Psoas muscle (tissue), 8 donors: Measurements from ENCODE around the gene KLHL1. TPM values are rescaled to one million over a fixed set of nuclear protein-coding genes. Genes with fewer than 3 reads are reported as not detected.

Source experiments
- ATAC-seq, 4 donors: fragments of 200-7000 bp; cut with Tn5 transposase; one replicate each; pipeline ENCODE4 v1.9.1; 2020; ENCODE audit warnings: moderate library complexity in 3 of 4, mild to moderate bottlenecking in 2 of 4
- DNase-seq, 2 donors: peaks; one replicate each; pipeline ENCODE4 v3.0.0-alpha.2; 2020
- H3K27ac ChIP-seq: fragments of 200-600 bp; one replicate; pipeline ENCODE4 v1.8.0; 2022
- H3K27me3 ChIP-seq, 3 donors: fragments of 200-600 bp in 1 of 3; one replicate each; pipeline versions ENCODE4 v1.6.1 to v1.8.0; 2013 to 2022; ENCODE audit warnings: low read length in 2 of 3, mild to moderate bottlenecking in 2 of 3, moderate library complexity in 1 of 3; ENCODE audit not compliant: insufficient read depth in 3 of 3
- H3K36me3 ChIP-seq, 2 donors: fragments of 200-600 bp in 1 of 2; one replicate each; pipeline versions ENCODE4 v1.6.1 to v1.8.0; 2013 to 2022; ENCODE audit warnings: low read depth in 1 of 2, mild to moderate bottlenecking in 1 of 2, moderate library complexity in 1 of 2; ENCODE audit not compliant: insufficient read depth in 1 of 2
- H3K4me1 ChIP-seq: fragments of 200-600 bp; one replicate; pipeline ENCODE4 v1.8.0; 2022
- H3K4me3 ChIP-seq: fragments of 200-600 bp; one replicate; pipeline ENCODE4 v1.8.0; 2022; ENCODE audit warnings: mild to moderate bottlenecking
- H3K9me3 ChIP-seq: fragments of 200-600 bp; one replicate; pipeline ENCODE4 v1.8.0; 2022
- WGBS, 3 donors: extraction: QIAGEN DNeasy Blood & Tissue Kit; methylation state at CpG; one replicate each; pipeline versions ENCODE4 v1.1.6 to v1.1.7; 2013; 5-methylcytosine and 5-hydroxymethylcytosine counted together
- intact Hi-C, 2 donors: fragments of 100-400 bp; cut with DNase I; formaldehyde crosslinking; loops; one replicate each; pipeline versions ENCODE4 v1.11.0 to v1.14.2; 2022
- polyA plus RNA-seq, 3 donors: library from polyadenylated mRNA; stranded (reverse); fragments of 200-250 nt; gene quantifications; one replicate each; pipeline ENCODE4 v1.2.3, GENCODE V29; 2013
- total RNA-seq, 4 donors: library from RNA; stranded (reverse); fragmentation: NEBNext Ultra II Directional in 2 of 4; extraction: Animal tissue kit (Norgen Biotek cat#: 25700) in 2 of 4; gene quantifications; one replicate each; pipeline versions ENCODE4 v1.2.1 to v1.2.4, GENCODE V29; 2021 to 2023
- TF ChIP-seq, protein P1 (sequence below): fragments of 200-600 bp; IDR thresholded peaks from one replicate; pipeline ENCODE4 v1.8.0; 2022; ENCODE audit warnings: antibody characterized with exemption
- donor health status: healthy with polysubstance abuse.
- donor health status: DM: no; HTN: no; CAD: no; lungs with moderate emphysema.
- donor health status: Bipolar disorder and iron deficiency.
- donor health status: healthy.
- donor health status: DM: yes; HTN: yes; CAD: no.
- donor health status: DM: no; HTN: no; CAD: no.
- donor health status: DM: no; HTN: no; CAD: no.
- donor health status: DM: yes; HTN: yes; CAD: no.

Gene KLHL1
- total and polyA plus RNA-seq, 7 donors: not detected

DNA sequence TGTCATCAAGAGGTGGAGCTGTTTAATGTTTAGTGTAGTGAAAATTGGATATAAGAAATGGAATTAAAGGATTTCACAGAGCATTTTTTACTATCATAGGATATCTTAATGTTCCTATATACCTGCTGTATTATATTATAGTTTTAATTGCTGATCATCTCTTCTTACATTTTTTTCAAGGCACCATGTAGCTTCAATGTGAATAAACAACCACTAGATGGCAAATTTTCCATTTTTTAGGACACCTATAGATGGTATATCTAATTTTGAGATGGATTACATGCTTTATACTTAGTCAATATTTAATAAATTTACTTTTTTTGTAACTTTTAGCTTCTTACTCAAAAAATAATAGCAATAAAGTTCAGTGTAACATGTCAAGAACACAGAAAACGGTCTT lies 9.6 kb downstream of the KLHL1 start:
- TF ChIP-seq, protein P1, sequence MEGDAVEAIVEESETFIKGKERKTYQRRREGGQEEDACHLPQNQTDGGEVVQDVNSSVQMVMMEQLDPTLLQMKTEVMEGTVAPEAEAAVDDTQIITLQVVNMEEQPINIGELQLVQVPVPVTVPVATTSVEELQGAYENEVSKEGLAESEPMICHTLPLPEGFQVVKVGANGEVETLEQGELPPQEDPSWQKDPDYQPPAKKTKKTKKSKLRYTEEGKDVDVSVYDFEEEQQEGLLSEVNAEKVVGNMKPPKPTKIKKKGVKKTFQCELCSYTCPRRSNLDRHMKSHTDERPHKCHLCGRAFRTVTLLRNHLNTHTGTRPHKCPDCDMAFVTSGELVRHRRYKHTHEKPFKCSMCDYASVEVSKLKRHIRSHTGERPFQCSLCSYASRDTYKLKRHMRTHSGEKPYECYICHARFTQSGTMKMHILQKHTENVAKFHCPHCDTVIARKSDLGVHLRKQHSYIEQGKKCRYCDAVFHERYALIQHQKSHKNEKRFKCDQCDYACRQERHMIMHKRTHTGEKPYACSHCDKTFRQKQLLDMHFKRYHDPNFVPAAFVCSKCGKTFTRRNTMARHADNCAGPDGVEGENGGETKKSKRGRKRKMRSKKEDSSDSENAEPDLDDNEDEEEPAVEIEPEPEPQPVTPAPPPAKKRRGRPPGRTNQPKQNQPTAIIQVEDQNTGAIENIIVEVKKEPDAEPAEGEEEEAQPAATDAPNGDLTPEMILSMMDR: no peak
- Histone ChIP-seq H3K4me1 (no peaks in the 10 kb centered on the region), H3K36me3 (no peaks in the 10 kb centered on the region), H3K27me3 (no peaks in the 10 kb centered on the region), H3K4me3 (no peak overlapping the region), H3K27ac (no peak overlapping the region), H3K9me3 (no peaks in the 10 kb centered on the region)
- WGBS, 3 donors: 29 to 42% (median 37%) methylated on average over 1 of the region's 1 CpG
- DNase-seq (no peak), ATAC-seq (no peak)
- intact Hi-C loops: no loop called here

DNA sequence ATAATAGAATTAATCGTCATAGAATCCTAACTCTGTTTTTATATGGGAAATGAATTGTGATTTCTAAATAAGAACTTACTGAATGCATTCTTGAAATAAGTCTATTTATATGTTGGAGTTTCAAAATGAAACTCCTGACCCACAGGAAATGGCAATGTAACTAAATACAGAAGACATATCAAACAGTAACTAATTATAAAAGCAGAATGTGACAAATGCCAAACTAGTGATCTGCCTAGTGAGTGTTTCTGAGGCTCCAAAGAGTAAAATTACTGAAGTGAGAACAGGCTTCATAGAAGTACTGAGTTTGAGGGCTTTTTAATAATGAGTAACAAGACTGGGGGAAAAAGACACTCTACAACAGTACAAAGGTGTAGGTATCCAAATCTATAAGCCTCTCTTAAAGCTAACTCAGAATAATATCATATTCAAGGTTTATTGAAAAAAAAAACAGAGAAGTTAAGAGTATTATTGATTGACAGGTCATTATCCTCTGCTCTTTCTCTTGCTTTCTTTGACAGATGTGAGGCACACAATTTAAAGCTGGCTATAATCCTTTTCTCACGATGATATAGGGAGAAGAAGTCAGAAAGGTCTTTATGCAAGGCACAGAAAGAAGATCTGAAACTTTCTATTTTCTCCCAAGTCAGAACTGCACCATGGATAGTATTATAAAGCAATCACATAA lies 18.1 kb downstream of the KLHL1 start:
- 73 to 87% (median 76%) methylated on average over 2 of the region's 2 CpGs for WGBS, 3 donors
- no peaks in the 10 kb centered on the region for H3K36me3 ChIP-seq
- DNase-seq (no peak), ATAC-seq (no peak)
- intact Hi-C loops: no loop called here
- no peaks in the 10 kb centered on the region for H3K27me3 ChIP-seq
- no peak overlapping the region for H3K4me3 ChIP-seq
- no peaks in the 10 kb centered on the region for H3K9me3 ChIP-seq
- H3K27ac ChIP-seq: no peak overlapping the region
- H3K4me1 ChIP-seq: no peaks in the 10 kb centered on the region
- TF ChIP-seq, protein P1: no peak

DNA sequence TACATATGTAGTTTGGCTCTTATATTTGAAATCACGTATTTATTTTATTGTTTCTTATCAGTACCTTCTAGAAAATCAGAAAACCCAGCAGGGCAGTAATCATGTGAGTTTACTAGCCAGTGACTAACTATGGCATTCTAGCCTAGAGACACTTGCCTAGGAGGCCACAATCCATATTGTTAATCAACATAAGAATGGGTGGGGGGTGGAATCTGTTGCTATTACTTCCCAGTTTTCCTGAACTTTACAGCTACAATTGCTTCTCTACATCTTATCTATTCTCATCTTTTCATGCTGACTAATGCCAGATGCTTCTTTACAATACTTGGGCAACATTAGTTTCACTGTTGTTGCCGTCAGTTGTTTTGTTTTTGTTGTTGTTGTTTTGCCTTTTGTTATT lies 19.3 kb downstream of the KLHL1 start:
- no peaks in the 10 kb centered on the region for H3K4me1 ChIP-seq
- intact Hi-C loops: no loop called here
- DNase-seq (no peak), ATAC-seq (no peak)
- H3K27me3 ChIP-seq: no peaks in the 10 kb centered on the region
- H3K27ac ChIP-seq: no peak overlapping the region
- WGBS, 3 donors: 82 to 85% (median 83%) methylated on average over 2 of the region's 2 CpGs
- no peaks in the 10 kb centered on the region for H3K36me3 ChIP-seq
- H3K9me3 ChIP-seq: no peaks in the 10 kb centered on the region
- H3K4me3 ChIP-seq: no peak overlapping the region
- TF ChIP-seq, protein P1: no peak

DNA sequence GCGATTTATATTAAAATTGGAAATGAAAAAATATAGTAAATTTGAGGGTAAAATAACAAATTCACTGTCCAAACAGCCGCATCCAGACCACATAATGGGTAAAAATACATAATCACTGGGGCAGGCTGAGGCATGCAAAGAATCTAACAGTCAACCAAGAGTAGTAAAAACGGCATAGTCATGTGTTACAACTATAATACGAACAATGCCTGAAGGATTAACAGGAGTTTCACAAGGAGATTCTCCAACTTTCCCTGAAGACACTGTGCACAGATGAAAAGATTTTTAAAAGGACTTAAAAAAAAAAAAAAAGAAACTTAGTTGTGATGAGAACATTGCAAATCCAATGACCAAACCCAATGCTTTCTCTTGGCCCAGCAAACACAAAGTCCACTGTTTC lies 21.0 kb downstream of the KLHL1 start:
- intact Hi-C loops: no loop called here
- 62 to 70% (median 68%) methylated on average over 4 of the region's 4 CpGs for WGBS, 3 donors
- TF ChIP-seq, protein P1: no peak

DNA sequence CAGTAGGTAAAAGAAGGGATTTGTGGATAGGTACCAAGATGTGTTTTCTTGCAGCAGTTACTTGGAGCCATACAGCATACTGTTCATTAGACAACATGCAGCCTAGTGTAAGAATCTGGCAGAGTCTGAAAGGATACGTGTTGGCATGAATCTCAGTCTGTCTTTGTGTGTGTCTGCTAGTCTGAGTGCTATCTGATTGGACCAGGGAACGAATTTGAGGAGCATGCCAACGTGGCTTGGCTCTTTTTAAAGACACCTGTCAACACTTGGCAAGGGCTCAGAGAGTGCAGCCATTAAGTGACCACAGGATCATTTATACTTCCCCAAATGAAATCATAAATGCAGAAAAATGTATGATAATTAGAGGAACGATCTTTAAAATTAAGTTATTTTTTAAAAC lies 28.2 kb downstream of the KLHL1 start:
- Histone ChIP-seq H3K4me3 (no peak overlapping the region), H3K27me3 (no peaks in the 10 kb centered on the region), H3K4me1 (no peaks in the 10 kb centered on the region), H3K36me3 (no peaks in the 10 kb centered on the region), H3K9me3 (no peaks in the 10 kb centered on the region), H3K27ac (no peak overlapping the region)
- intact Hi-C loops: no loop called here
- no peak for DNase-seq
- no peak for ATAC-seq
- 13 to 23% (median 21%) methylated on average over 4 of the region's 4 CpGs for WGBS, 3 donors
- TF ChIP-seq, protein P1: no peak

More for the DNA sequence above, 21.0 kb downstream of the KLHL1 start:
- Histone ChIP-seq H3K27me3 (no peaks in the 10 kb centered on the region), H3K27ac (no peak overlapping the region), H3K9me3 (no peaks in the 10 kb centered on the region), H3K4me3 (no peak overlapping the region), H3K36me3 (no peaks in the 10 kb centered on the region), H3K4me1 (no peaks in the 10 kb centered on the region)
- no peak for DNase-seq
- ATAC-seq: no peak
